Psoas muscle (tissue), 8 donors: Measurements from ENCODE around the gene TXNRD1. TPM values are rescaled to one million over a fixed set of nuclear protein-coding genes. Genes with fewer than 3 reads are reported as not detected.

Experiments used
- ATAC-seq, 4 donors: fragments of 200-7000 bp; cut with Tn5 transposase; one replicate each; pipeline ENCODE4 v1.9.1; 2020; ENCODE audit warnings: moderate library complexity in 3 of 4, mild to moderate bottlenecking in 2 of 4
- DNase-seq, 2 donors: peaks; one replicate each; pipeline ENCODE4 v3.0.0-alpha.2; 2020
- H3K27ac ChIP-seq: fragments of 200-600 bp; one replicate; pipeline ENCODE4 v1.8.0; 2022
- H3K27me3 ChIP-seq, 3 donors: fragments of 200-600 bp in 1 of 3; one replicate each; pipeline versions ENCODE4 v1.6.1 to v1.8.0; 2013 to 2022; ENCODE audit warnings: low read length in 2 of 3, mild to moderate bottlenecking in 2 of 3, moderate library complexity in 1 of 3; ENCODE audit not compliant: insufficient read depth in 3 of 3
- H3K36me3 ChIP-seq, 2 donors: fragments of 200-600 bp in 1 of 2; one replicate each; pipeline versions ENCODE4 v1.6.1 to v1.8.0; 2013 to 2022; ENCODE audit warnings: low read depth in 1 of 2, mild to moderate bottlenecking in 1 of 2, moderate library complexity in 1 of 2; ENCODE audit not compliant: insufficient read depth in 1 of 2
- H3K4me1 ChIP-seq: fragments of 200-600 bp; one replicate; pipeline ENCODE4 v1.8.0; 2022
- H3K4me3 ChIP-seq: fragments of 200-600 bp; one replicate; pipeline ENCODE4 v1.8.0; 2022; ENCODE audit warnings: mild to moderate bottlenecking
- H3K9me3 ChIP-seq: fragments of 200-600 bp; one replicate; pipeline ENCODE4 v1.8.0; 2022
- CTCF ChIP-seq: fragments of 200-600 bp; IDR thresholded peaks from one replicate; pipeline ENCODE4 v1.8.0; 2022; ENCODE audit warnings: antibody characterized with exemption
- WGBS, 3 donors: extraction: QIAGEN DNeasy Blood & Tissue Kit; methylation state at CpG; one replicate each; pipeline versions ENCODE4 v1.1.6 to v1.1.7; 2013; 5-methylcytosine and 5-hydroxymethylcytosine counted together
- intact Hi-C, 2 donors: fragments of 100-400 bp; cut with DNase I; formaldehyde crosslinking; loops; one replicate each; pipeline versions ENCODE4 v1.11.0 to v1.14.2; 2022
- polyA plus RNA-seq, 3 donors: library from polyadenylated mRNA; stranded (reverse); fragments of 200-250 nt; gene quantifications; one replicate each; pipeline ENCODE4 v1.2.3, GENCODE V29; 2013
- total RNA-seq, 4 donors: library from RNA; stranded (reverse); fragmentation: NEBNext Ultra II Directional in 2 of 4; extraction: Animal tissue kit (Norgen Biotek cat#: 25700) in 2 of 4; gene quantifications; one replicate each; pipeline versions ENCODE4 v1.2.1 to v1.2.4, GENCODE V29; 2021 to 2023
- donor health status: healthy with polysubstance abuse.
- donor health status: DM: no; HTN: no; CAD: no; lungs with moderate emphysema.
- donor health status: Bipolar disorder and iron deficiency.
- donor health status: healthy.
- donor health status: DM: yes; HTN: yes; CAD: no.
- donor health status: DM: no; HTN: no; CAD: no.
- donor health status: DM: no; HTN: no; CAD: no.
- donor health status: DM: yes; HTN: yes; CAD: no.

Gene TXNRD1
- total and polyA plus RNA-seq, 7 donors, result 46.0 to 249 (median 110) TPM

- DNase-seq, result no peak
- H3K36me3 ChIP-seq, result no peaks in the 10 kb centered on the region
- 25 to 42% (median 31%) methylated on average over 2 of the region's 2 CpGs for WGBS, 3 donors
- H3K27me3 ChIP-seq, result no peaks in the 10 kb centered on the region
- TF ChIP-seq CTCF, result no peak
- H3K4me1 ChIP-seq, result peaks cover 20% of the 10 kb centered on the region
- no peak overlapping the region for H3K4me3 ChIP-seq
- no peaks in the 10 kb centered on the region for H3K9me3 ChIP-seq
- ATAC-seq, result no peak
- intact Hi-C loops, result no loop called here
- no peak overlapping the region for H3K27ac ChIP-seq
Measured at GRCh38 chr12:104177336-104177662, 38.3 kb upstream of the TXNRD1 start.

DNA sequence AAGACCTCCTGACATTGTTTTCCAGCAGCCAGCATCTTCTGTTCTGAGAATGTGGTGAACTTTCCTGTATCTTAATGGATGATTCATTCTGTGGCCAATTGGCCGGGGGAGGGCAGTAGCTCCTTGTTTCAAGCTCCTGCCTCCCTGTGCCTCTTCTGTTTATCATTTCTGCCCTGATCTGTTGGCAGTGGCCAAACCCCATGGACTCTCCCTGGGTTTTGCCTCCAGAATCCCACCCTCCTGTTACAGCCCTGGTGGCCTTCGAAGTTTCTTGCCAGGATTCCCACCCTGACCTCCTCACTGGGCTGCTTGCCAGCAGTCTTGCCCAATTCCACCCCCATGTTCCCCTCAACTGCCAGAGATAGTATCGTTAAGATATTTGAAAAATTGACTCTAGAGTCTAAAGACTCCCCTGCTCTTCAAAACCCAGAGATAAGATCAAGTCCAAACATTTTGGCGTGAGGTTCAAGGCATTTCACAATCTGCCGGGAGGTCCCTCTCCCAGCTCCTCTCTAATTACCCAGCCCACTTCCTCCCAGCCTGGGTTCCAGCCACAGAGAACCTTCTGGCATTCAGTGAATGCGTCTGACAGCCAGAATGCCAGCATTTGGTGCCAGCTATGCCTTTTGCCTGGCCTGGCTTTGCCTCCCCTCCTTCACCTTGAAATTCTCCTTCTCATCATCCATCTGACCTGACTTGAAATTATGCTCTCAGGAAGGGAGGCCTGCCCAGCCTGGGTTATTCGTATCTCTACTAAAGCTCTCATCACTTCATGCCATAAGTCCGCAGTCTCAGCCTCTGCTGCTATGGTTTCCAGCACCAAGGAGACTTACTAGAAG lies 37.7 kb upstream of the TXNRD1 start:
- no peaks in the 10 kb centered on the region for H3K36me3 ChIP-seq

DNA sequence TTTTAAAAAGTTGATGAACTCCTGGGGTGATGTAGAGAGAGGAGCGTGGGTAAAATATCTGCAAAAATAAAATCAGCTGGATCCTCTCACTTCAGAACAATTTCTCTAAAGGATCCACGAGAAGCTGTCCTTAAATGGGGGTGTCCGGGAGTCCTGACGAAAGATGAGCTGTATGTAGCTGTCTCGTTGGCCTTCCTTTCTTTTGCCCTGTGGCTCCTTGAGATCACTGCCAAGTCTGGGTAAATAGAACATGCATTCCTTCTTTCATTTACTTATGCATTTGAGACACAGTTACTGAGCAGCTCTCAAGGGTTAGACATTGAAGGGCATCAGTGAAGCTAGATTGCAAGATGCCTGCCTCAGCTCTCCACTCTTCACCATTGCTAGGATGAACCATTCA lies 35.2 kb upstream of the TXNRD1 start:
- intact Hi-C loops, result no loop called here
- 76 to 84% (median 80%) methylated on average over 5 of the region's 5 CpGs for WGBS, 3 donors
- H3K4me1 ChIP-seq, result peaks cover 24% of the 10 kb centered on the region

More for the DNA sequence above, 37.7 kb upstream of the TXNRD1 start:
- no peaks in the 10 kb centered on the region for H3K9me3 ChIP-seq
- no peak overlapping the region for H3K4me3 ChIP-seq
- peak overlapping the region; percentile 58 for H3K27ac ChIP-seq
- ATAC-seq (peak; percentile 62 to 80 (median 75)), DNase-seq (peak; percentile 75 to 83)
- H3K4me1 ChIP-seq, result peaks cover 24% of the 10 kb centered on the region
- no peak for TF ChIP-seq CTCF
- intact Hi-C loops, result no loop called here
- WGBS, 3 donors, result 30 to 46% (median 33%) methylated on average over 8 of the region's 8 CpGs
- H3K27me3 ChIP-seq, result no peaks in the 10 kb centered on the region

GRCh38 chr12:104181313-104181712 lies 34.3 kb upstream of the TXNRD1 start:
- peak in 1 of 4 donors; percentile 4 for ATAC-seq
- Histone ChIP-seq H3K27ac (peak overlapping the region; percentile 61), H3K27me3 (no peaks in the 10 kb centered on the region), H3K4me1 (peaks cover 24% of the 10 kb centered on the region), H3K36me3 (no peaks in the 10 kb centered on the region), H3K9me3 (peaks cover 17% of the 10 kb centered on the region), H3K4me3 (no peak overlapping the region)
- no peak for TF ChIP-seq CTCF
- DNase-seq, result no peak
- 29 to 32% (median 30%) methylated on average over 4 of the region's 4 CpGs for WGBS, 3 donors
- intact Hi-C loops, result no loop called here

More for the DNA sequence above, 35.2 kb upstream of the TXNRD1 start:
- peaks cover 17% of the 10 kb centered on the region for H3K9me3 ChIP-seq
- no peak overlapping the region for H3K27ac ChIP-seq
- no peak for TF ChIP-seq CTCF
- DNase-seq (no peak), ATAC-seq (no peak)
- H3K36me3 ChIP-seq, result no peaks in the 10 kb centered on the region
- no peak overlapping the region for H3K4me3 ChIP-seq
- H3K27me3 ChIP-seq, result no peaks in the 10 kb centered on the region
